Measurements from ENCODE around the gene KCTD17.

DNA sequence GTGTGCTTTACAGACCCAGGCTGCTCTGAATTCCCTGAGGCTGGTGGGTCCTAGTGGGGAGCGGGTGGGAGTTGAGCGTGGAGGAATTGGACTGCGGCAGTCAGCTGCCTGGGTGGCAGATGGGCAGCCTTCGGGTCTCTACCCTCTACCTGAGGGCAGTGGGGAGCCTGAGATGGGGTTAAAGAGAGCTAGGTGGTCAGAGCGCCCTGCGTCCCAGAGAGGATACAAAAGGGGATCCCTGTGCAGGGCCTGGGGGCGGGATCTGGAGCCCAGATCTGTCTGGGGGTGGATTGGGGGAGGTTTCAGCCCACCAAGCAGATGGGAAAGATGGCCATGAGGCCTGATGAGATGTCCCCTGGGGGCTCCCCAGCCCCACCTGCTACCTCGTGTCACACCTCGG lies 18.2 kb downstream of the KCTD17 start:
- TF ChIP-seq FOXM1 (IDR thresholded peaks at IDR 0.05; ENCODE audit: borderline replicate concordance, low read depth) (no peak), EP300 (IDR thresholded peaks at IDR 0.05; ENCODE audit: borderline replicate concordance) (no peak), RAD21 (IDR thresholded peaks at IDR 0.05; ENCODE audit: low read depth) (no peak), ZBTB7A (IDR thresholded peaks at IDR 0.05; ENCODE audit: low read depth) (no peak), TCF12 (IDR thresholded peaks at IDR 0.05; ENCODE audit: low read depth) (no peak), TAF1 (IDR thresholded peaks at IDR 0.05; ENCODE audit: low read depth) (no peak)
- TF ChIP-seq, protein P1, sequence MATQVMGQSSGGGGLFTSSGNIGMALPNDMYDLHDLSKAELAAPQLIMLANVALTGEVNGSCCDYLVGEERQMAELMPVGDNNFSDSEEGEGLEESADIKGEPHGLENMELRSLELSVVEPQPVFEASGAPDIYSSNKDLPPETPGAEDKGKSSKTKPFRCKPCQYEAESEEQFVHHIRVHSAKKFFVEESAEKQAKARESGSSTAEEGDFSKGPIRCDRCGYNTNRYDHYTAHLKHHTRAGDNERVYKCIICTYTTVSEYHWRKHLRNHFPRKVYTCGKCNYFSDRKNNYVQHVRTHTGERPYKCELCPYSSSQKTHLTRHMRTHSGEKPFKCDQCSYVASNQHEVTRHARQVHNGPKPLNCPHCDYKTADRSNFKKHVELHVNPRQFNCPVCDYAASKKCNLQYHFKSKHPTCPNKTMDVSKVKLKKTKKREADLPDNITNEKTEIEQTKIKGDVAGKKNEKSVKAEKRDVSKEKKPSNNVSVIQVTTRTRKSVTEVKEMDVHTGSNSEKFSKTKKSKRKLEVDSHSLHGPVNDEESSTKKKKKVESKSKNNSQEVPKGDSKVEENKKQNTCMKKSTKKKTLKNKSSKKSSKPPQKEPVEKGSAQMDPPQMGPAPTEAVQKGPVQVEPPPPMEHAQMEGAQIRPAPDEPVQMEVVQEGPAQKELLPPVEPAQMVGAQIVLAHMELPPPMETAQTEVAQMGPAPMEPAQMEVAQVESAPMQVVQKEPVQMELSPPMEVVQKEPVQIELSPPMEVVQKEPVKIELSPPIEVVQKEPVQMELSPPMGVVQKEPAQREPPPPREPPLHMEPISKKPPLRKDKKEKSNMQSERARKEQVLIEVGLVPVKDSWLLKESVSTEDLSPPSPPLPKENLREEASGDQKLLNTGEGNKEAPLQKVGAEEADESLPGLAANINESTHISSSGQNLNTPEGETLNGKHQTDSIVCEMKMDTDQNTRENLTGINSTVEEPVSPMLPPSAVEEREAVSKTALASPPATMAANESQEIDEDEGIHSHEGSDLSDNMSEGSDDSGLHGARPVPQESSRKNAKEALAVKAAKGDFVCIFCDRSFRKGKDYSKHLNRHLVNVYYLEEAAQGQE (IDR thresholded peaks at IDR 0.05; ENCODE audit: low read depth): no peak
- TF ChIP-seq, protein P2, sequence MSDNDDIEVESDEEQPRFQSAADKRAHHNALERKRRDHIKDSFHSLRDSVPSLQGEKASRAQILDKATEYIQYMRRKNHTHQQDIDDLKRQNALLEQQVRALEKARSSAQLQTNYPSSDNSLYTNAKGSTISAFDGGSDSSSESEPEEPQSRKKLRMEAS (IDR thresholded peaks at IDR 0.05): no peak
- TF ChIP-seq, protein P3, sequence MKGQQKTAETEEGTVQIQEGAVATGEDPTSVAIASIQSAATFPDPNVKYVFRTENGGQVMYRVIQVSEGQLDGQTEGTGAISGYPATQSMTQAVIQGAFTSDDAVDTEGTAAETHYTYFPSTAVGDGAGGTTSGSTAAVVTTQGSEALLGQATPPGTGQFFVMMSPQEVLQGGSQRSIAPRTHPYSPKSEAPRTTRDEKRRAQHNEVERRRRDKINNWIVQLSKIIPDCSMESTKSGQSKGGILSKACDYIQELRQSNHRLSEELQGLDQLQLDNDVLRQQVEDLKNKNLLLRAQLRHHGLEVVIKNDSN (IDR thresholded peaks at IDR 0.05): no peak

Data from Ishikawa (cell line).